ENCODE measurements around the gene ANKRD12.

GRCh38 chr18:9148203-9148552 is 11.6 kb downstream of the ANKRD12 start:
- TF ChIP-seq CTCF (IDR thresholded peaks at IDR 0.05) (peak; percentile 58; the same call in 1 of the 2 replicates), POLR2AphosphoS5 (IDR thresholded peaks at IDR 0.05; ENCODE audit: low read depth, low read length) (no peak), REST (IDR thresholded peaks at IDR 0.05; ENCODE audit: insufficient read depth in 1 of 2, low read depth in 2 of 2, low read length in 1 of 2) (no peak), TCF7L2 (IDR thresholded peaks at IDR 0.05; ENCODE audit: low read depth, low read length) (no peak), SIN3A (IDR thresholded peaks at IDR 0.05; ENCODE audit: borderline replicate concordance, insufficient read depth, low read depth, low read length) (no peak)
